Measurements from ENCODE around the gene NFKBIB. TPM values are rescaled to one million over a fixed set of nuclear protein-coding genes. Genes with fewer than 3 reads are reported as not detected.

Gene NFKBIB
- polyA plus RNA-seq, 1 of the 3 experiments (the other 2 are of a cell fraction) = 31.8 TPM

GRCh38 chr19:38917921-38918491 lies 18.2 kb downstream of the NFKBIB start:
- peak overlapping the region in 1 of 2 experiments; percentile 14; a peak in 1 of 4 replicates for H3K27ac ChIP-seq (ENCODE audit: low read depth in 2 of 2, low read length in 1 of 2)
- H3K9me3 ChIP-seq = no peaks in the 10 kb centered on the region
- H3K4me2 ChIP-seq = no peak overlapping the region
- H4K20me1 ChIP-seq (ENCODE audit: insufficient read depth) = no peaks in the 10 kb centered on the region
- 73% methylated on average over 10 of the region's 13 CpGs for WGBS (ENCODE audit: low lambda C conversion rate)
- H2AFZ ChIP-seq (ENCODE audit: low read depth) = no peak overlapping the region
- no peaks in the 10 kb centered on the region for H3K27me3 ChIP-seq (ENCODE audit: insufficient read depth)
- POLR2A ChIA-PET = interaction anchor here (0.6 to 1.2 kb wide), 3 partner anchors 12 to 51 kb away, joined by 3 to 4 read pairs (median 3); partner anchors contain the start of genes MRPS12 and SARS2
- TF ChIP-seq EP300 (IDR thresholded peaks at IDR 0.05; ENCODE audit: borderline replicate concordance in 1 of 2, low read depth in 1 of 2, low read length in 1 of 2) = no peak
- TF ChIP-seq FOXJ3 (CRISPR knock-in tag; IDR thresholded peaks at IDR 0.05) = no peak
- TF ChIP-seq CTCF (IDR thresholded peaks at IDR 0.05) = peak; percentile 24; the same call in 1 of the 2 replicates
- peak; percentile 26 for TF ChIP-seq RAD21 (IDR thresholded peaks at IDR 0.05; ENCODE audit: low read length)
- TF ChIP-seq SMC3 (IDR thresholded peaks at IDR 0.05; ENCODE audit: low read depth, low read length) = 0 out of 2 replicates have a peak, but pooled peaks have one; percentile 13
- no peak overlapping the region for H3K9ac ChIP-seq
- H3K4me3 ChIP-seq (ENCODE audit: low read depth in 2 of 2, low read length in 1 of 2) = no peak overlapping the region
- H3K9me2 ChIP-seq = no peaks in the 10 kb centered on the region
- H3K79me2 ChIP-seq (ENCODE audit: insufficient read depth) = no peaks in the 10 kb centered on the region
- peaks cover 0 to 6% of the 10 kb centered on the region in 2 experiments for H3K36me3 ChIP-seq (replicated peaks in 1 of 2; ENCODE audit: control insufficient read depth in 1 of 2, insufficient read depth in 2 of 2, low read length in 1 of 2)
- H3F3A ChIP-seq (replicated peaks; ENCODE audit: insufficient read depth) = no peaks in the 10 kb centered on the region
- H3K4me1 ChIP-seq (ENCODE audit: control insufficient read depth in 1 of 2, insufficient read depth in 2 of 2, low read depth in 1 of 2, low read length in 1 of 2) = peaks cover 0 to 10% of the 10 kb centered on the region in 2 experiments; a peak in 1 of 4 replicates
- DNase-seq = peak; percentile 65
- CTCF ChIA-PET = interaction anchor here (1.1 to 3.4 kb wide), 3 partner anchors 12 to 18 kb away, joined by 3 to 23 read pairs (median 5); partner anchors contain the start of genes MRPS12, NFKBIB, SARS2 and SIRT2

- peaks cover 0 to 6% of the 10 kb centered on the region in 2 experiments for H3K36me3 ChIP-seq (replicated peaks in 1 of 2; ENCODE audit: control insufficient read depth in 1 of 2, insufficient read depth in 2 of 2, low read length in 1 of 2)
- no peak overlapping the region for H3K4me3 ChIP-seq (ENCODE audit: low read depth in 2 of 2, low read length in 1 of 2)
- H3K4me1 ChIP-seq (ENCODE audit: control insufficient read depth in 1 of 2, insufficient read depth in 2 of 2, low read depth in 1 of 2, low read length in 1 of 2) = peaks cover 0 to 10% of the 10 kb centered on the region in 2 experiments; a peak in 1 of 4 replicates
- no peak overlapping the region for H3K9ac ChIP-seq
- ChIA-PET CTCF (interaction anchor here (1.5 to 3.4 kb wide), 2 partner anchors 12 to 18 kb away, joined by 5 to 23 read pairs; partner anchors contain the start of genes MRPS12, NFKBIB, SARS2 and SIRT2), POLR2A (interaction anchor here (0.6 to 1.2 kb wide), 2 partner anchors 12 to 32 kb away, joined by 3 to 4 read pairs; partner anchors contain the start of genes MRPS12 and SARS2)
- H3K4me2 ChIP-seq = no peak overlapping the region
- H2AFZ ChIP-seq (ENCODE audit: low read depth) = no peak overlapping the region
- H3K9me2 ChIP-seq = no peaks in the 10 kb centered on the region
- TF ChIP-seq NRF1 (IDR thresholded peaks at IDR 0.05; ENCODE audit: low read depth, low read length) (no peak), YY1 (IDR thresholded peaks at IDR 0.05; ENCODE audit: low read depth) (no peak), EP300 (IDR thresholded peaks at IDR 0.05; ENCODE audit: borderline replicate concordance in 1 of 2, low read depth in 1 of 2, low read length in 1 of 2) (no peak), MXI1 (IDR thresholded peaks at IDR 0.05; ENCODE audit: low read depth, low read length) (no peak), NFIC (IDR thresholded peaks at IDR 0.05; ENCODE audit: borderline replicate concordance) (no peak), CTCF (IDR thresholded peaks at IDR 0.05) (no peak), POLR2AphosphoS5 (IDR thresholded peaks at IDR 0.05; ENCODE audit: low read depth, low read length) (no peak), FOSL2 (IDR thresholded peaks at IDR 0.05; ENCODE audit: borderline replicate concordance, low read depth) (no peak), TAF1 (IDR thresholded peaks at IDR 0.05; ENCODE audit: borderline replicate concordance, low read depth, low read length) (no peak), GABPA (IDR thresholded peaks at IDR 0.05; ENCODE audit: low read depth) (no peak)
- TF ChIP-seq, protein P1, sequence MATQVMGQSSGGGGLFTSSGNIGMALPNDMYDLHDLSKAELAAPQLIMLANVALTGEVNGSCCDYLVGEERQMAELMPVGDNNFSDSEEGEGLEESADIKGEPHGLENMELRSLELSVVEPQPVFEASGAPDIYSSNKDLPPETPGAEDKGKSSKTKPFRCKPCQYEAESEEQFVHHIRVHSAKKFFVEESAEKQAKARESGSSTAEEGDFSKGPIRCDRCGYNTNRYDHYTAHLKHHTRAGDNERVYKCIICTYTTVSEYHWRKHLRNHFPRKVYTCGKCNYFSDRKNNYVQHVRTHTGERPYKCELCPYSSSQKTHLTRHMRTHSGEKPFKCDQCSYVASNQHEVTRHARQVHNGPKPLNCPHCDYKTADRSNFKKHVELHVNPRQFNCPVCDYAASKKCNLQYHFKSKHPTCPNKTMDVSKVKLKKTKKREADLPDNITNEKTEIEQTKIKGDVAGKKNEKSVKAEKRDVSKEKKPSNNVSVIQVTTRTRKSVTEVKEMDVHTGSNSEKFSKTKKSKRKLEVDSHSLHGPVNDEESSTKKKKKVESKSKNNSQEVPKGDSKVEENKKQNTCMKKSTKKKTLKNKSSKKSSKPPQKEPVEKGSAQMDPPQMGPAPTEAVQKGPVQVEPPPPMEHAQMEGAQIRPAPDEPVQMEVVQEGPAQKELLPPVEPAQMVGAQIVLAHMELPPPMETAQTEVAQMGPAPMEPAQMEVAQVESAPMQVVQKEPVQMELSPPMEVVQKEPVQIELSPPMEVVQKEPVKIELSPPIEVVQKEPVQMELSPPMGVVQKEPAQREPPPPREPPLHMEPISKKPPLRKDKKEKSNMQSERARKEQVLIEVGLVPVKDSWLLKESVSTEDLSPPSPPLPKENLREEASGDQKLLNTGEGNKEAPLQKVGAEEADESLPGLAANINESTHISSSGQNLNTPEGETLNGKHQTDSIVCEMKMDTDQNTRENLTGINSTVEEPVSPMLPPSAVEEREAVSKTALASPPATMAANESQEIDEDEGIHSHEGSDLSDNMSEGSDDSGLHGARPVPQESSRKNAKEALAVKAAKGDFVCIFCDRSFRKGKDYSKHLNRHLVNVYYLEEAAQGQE (IDR thresholded peaks at IDR 0.05; ENCODE audit: low read depth, low read length) = no peak
- TF ChIP-seq, protein P2, sequence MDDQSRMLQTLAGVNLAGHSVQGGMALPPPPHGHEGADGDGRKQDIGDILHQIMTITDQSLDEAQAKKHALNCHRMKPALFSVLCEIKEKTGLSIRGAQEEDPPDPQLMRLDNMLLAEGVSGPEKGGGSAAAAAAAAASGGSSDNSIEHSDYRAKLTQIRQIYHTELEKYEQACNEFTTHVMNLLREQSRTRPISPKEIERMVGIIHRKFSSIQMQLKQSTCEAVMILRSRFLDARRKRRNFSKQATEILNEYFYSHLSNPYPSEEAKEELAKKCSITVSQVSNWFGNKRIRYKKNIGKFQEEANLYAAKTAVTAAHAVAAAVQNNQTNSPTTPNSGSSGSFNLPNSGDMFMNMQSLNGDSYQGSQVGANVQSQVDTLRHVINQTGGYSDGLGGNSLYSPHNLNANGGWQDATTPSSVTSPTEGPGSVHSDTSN (IDR thresholded peaks at IDR 0.05) = no peak
- no peaks in the 10 kb centered on the region for H3K27me3 ChIP-seq (ENCODE audit: insufficient read depth)
- no peaks in the 10 kb centered on the region for H3K9me3 ChIP-seq
- H4K20me1 ChIP-seq (ENCODE audit: insufficient read depth) = no peaks in the 10 kb centered on the region
- no peaks in the 10 kb centered on the region for H3K79me2 ChIP-seq (ENCODE audit: insufficient read depth)
- 96% methylated on average over 10 of the region's 10 CpGs for WGBS (ENCODE audit: low lambda C conversion rate)
- no peak overlapping the region for H3K27ac ChIP-seq (ENCODE audit: low read depth in 2 of 2, low read length in 1 of 2)
- H3F3A ChIP-seq (replicated peaks; ENCODE audit: insufficient read depth) = no peaks in the 10 kb centered on the region
- DNase-seq = peak; percentile 27
Measured at GRCh38 chr19:38918526-38918925, 18.8 kb downstream of the NFKBIB start.
